ENCODE measurements around the gene PPP1R16B.

PPP1R16B gene

DNA sequence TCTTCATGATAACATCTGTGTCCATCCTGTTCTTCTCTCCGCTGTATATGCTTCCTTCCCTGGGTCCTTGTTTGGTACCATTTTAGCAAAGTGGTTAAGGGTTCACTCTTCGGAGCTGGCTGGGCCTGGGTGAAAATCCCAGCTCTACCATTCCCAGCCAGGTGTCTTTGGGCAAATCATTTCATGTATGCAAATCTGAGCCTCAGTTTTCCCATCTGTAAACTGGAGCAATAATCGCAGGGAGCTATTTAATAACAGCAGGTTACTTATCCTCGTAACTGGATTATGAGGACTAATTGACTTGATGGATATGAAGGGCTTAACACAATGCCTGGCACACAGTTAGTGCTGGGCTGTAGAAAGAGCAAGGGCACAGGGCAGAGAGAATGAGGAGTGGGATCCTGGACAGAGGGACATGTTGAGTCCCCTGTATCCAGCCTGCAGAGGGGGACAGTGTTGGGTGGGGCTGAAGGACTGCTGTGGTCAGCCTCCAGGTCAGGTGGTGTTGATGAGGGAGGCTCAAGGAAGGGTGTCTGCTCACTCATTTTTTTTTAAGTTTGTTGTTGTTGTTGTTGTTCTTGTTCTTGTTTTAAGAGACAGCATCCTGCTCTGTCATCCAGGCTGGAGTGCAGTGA lies 76.4 kb downstream of the PPP1R16B start:
- no peaks in the 10 kb centered on the region for H3K9me3 ChIP-seq (ENCODE audit: control insufficient read depth in 1 of 2, low read length in 2 of 2)
- H3K27ac ChIP-seq (ENCODE audit: low read depth, low read length) = no peak overlapping the region

DNA sequence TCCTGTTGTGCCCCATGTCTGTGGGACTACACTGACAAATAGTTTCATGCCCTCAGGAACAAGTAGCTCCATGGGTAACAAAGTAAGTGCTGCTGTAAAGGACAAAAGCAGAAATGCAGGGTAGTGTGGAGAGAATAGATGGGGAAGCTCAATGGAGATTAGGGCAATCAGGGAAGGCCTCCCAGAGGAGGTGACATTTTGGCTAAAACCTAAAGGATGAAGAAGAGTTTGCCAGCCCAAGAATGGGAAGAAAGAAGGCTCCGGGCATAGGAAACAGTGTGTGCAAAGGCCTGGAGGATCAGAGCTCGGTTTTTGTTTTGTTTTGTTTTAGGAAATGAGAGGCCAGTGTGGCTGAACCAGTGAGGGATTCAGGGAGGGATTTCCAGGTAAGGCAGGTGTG lies 77.1 kb downstream of the PPP1R16B start:
- no peaks in the 10 kb centered on the region for H3K9me3 ChIP-seq (ENCODE audit: control insufficient read depth in 1 of 2, low read length in 2 of 2)
- peaks cover 0 to 3% of the 10 kb centered on the region in 2 donors for H3K27me3 ChIP-seq (ENCODE audit: control insufficient read depth in 1 of 2, insufficient read depth in 2 of 2, low read length in 2 of 2)
- H3K4me3 ChIP-seq (ENCODE audit: low read depth in 1 of 2, low read length in 2 of 2) = no peak overlapping the region
- H3K9ac ChIP-seq (ENCODE audit: low read depth in 1 of 2, low read length in 2 of 2) = no peak overlapping the region
- peaks cover 3 to 19% of the 10 kb centered on the region in 2 donors for H3K4me1 ChIP-seq (ENCODE audit: control insufficient read depth in 1 of 2, insufficient read depth in 2 of 2, low read length in 2 of 2)
- no peak overlapping the region for H3K27ac ChIP-seq (ENCODE audit: low read depth, low read length)
- no peaks in the 10 kb centered on the region for H3K36me3 ChIP-seq (ENCODE audit: control insufficient read depth in 1 of 2, insufficient read depth in 2 of 2, low read length in 2 of 2)

More for the DNA sequence above, 76.4 kb downstream of the PPP1R16B start:
- no peak overlapping the region for H3K4me3 ChIP-seq (ENCODE audit: low read depth in 1 of 2, low read length in 2 of 2)
- peaks cover 3 to 19% of the 10 kb centered on the region in 2 donors for H3K4me1 ChIP-seq (ENCODE audit: control insufficient read depth in 1 of 2, insufficient read depth in 2 of 2, low read length in 2 of 2)
- H3K9ac ChIP-seq (ENCODE audit: low read depth in 1 of 2, low read length in 2 of 2) = no peak overlapping the region
- no peaks in the 10 kb centered on the region for H3K36me3 ChIP-seq (ENCODE audit: control insufficient read depth in 1 of 2, insufficient read depth in 2 of 2, low read length in 2 of 2)
- peaks cover 0 to 3% of the 10 kb centered on the region in 2 donors for H3K27me3 ChIP-seq (ENCODE audit: control insufficient read depth in 1 of 2, insufficient read depth in 2 of 2, low read length in 2 of 2)

DNA sequence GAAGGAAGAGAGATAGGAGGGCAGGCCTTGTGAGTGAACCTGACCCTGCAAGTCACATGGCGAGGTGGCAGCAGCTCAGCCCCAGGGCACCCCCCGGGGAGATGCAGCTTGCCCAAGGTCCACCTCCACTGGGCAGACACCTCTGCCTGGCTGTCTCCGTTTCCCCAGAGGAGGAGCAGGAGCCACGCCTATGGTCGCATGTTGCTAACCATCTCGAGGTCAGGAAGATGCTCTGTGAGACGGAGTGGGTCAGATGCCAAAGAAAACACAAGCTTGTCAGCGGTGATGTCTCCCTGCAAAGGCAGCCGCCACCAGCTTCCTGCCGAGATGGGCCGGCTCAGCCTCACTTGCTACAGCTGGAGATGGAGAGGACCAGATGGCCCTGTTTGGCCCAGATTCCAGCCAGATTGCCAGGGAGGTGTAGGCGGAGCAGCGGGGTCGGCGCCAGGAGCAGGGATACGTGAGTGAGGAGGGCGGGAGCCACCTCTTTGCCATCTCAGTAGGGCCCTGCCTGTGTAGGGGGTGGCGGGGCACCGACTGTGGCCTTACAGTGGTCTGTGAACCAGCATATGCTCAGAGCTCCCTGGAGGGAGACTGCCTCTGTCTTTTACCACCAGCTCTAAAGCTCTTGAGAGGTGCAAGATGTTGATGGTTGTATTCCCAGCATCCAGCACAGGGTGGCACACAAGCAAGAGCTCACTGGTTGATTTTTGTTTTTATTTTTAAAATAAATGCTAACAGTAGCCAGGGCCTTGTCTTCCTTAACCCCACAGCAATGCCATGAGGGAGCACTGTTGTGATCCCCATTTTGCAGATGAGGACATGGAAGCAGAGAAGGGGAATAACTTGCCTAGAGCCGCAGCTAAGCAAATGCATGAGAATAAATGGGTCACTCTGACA lies 77.8 kb downstream of the PPP1R16B start:
- Histone ChIP-seq H3K27ac (ENCODE audit: low read depth, low read length) (no peak overlapping the region), H3K4me1 (ENCODE audit: control insufficient read depth in 1 of 2, insufficient read depth in 2 of 2, low read length in 2 of 2) (peaks cover 3 to 16% of the 10 kb centered on the region in 2 donors), H3K36me3 (ENCODE audit: control insufficient read depth in 1 of 2, insufficient read depth in 2 of 2, low read length in 2 of 2) (no peaks in the 10 kb centered on the region), H3K9ac (ENCODE audit: low read depth in 1 of 2, low read length in 2 of 2) (no peak overlapping the region), H3K27me3 (ENCODE audit: control insufficient read depth in 1 of 2, insufficient read depth in 2 of 2, low read length in 2 of 2) (peaks cover 0 to 3% of the 10 kb centered on the region in 2 donors), H3K4me3 (ENCODE audit: low read depth in 1 of 2, low read length in 2 of 2) (no peak overlapping the region), H3K9me3 (ENCODE audit: control insufficient read depth in 1 of 2, low read length in 2 of 2) (no peaks in the 10 kb centered on the region)

- Histone ChIP-seq H3K9me3 (ENCODE audit: control insufficient read depth in 1 of 2, low read length in 2 of 2) (no peaks in the 10 kb centered on the region), H3K27ac (ENCODE audit: low read depth, low read length) (no peak overlapping the region), H3K4me3 (ENCODE audit: low read depth in 1 of 2, low read length in 2 of 2) (no peak overlapping the region), H3K36me3 (ENCODE audit: control insufficient read depth in 1 of 2, insufficient read depth in 2 of 2, low read length in 2 of 2) (no peaks in the 10 kb centered on the region), H3K9ac (ENCODE audit: low read depth in 1 of 2, low read length in 2 of 2) (no peak overlapping the region), H3K4me1 (ENCODE audit: control insufficient read depth in 1 of 2, insufficient read depth in 2 of 2, low read length in 2 of 2) (peaks cover 3 to 15% of the 10 kb centered on the region in 2 donors), H3K27me3 (ENCODE audit: control insufficient read depth in 1 of 2, insufficient read depth in 2 of 2, low read length in 2 of 2) (peaks cover 0 to 3% of the 10 kb centered on the region in 2 donors)
Observed at GRCh38 chr20:38883981-38884733, 78.7 kb downstream of the PPP1R16B start.

DNA sequence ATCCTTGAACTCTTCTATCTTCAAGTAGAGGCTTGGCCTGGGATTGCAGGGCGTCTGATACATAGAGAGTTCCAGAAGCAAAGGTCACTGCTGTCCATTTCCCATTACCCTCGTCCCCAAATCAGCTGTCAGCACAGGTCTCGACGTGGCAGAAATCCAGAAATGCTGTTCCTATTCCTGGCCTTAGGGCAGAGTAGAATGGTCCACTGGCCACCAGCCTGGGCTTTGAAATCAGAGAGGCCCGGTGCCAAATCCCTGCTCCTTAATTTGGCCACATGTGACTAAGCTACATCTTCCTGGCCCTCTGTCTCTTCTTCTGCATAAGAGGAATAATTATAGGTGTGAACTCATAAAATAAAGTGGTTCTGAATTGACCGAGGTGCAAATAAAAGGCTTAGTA lies 79.9 kb downstream of the PPP1R16B start:
- Histone ChIP-seq H3K9me3 (ENCODE audit: control insufficient read depth in 1 of 2, low read length in 2 of 2) (no peaks in the 10 kb centered on the region), H3K27ac (ENCODE audit: low read depth, low read length) (no peak overlapping the region), H3K4me1 (ENCODE audit: control insufficient read depth in 1 of 2, insufficient read depth in 2 of 2, low read length in 2 of 2) (peaks cover 3 to 15% of the 10 kb centered on the region in 2 donors), H3K27me3 (ENCODE audit: control insufficient read depth in 1 of 2, insufficient read depth in 2 of 2, low read length in 2 of 2) (no peaks in the 10 kb centered on the region), H3K9ac (ENCODE audit: low read depth in 1 of 2, low read length in 2 of 2) (no peak overlapping the region), H3K36me3 (ENCODE audit: control insufficient read depth in 1 of 2, insufficient read depth in 2 of 2, low read length in 2 of 2) (no peaks in the 10 kb centered on the region), H3K4me3 (ENCODE audit: low read depth in 1 of 2, low read length in 2 of 2) (no peak overlapping the region)

DNA sequence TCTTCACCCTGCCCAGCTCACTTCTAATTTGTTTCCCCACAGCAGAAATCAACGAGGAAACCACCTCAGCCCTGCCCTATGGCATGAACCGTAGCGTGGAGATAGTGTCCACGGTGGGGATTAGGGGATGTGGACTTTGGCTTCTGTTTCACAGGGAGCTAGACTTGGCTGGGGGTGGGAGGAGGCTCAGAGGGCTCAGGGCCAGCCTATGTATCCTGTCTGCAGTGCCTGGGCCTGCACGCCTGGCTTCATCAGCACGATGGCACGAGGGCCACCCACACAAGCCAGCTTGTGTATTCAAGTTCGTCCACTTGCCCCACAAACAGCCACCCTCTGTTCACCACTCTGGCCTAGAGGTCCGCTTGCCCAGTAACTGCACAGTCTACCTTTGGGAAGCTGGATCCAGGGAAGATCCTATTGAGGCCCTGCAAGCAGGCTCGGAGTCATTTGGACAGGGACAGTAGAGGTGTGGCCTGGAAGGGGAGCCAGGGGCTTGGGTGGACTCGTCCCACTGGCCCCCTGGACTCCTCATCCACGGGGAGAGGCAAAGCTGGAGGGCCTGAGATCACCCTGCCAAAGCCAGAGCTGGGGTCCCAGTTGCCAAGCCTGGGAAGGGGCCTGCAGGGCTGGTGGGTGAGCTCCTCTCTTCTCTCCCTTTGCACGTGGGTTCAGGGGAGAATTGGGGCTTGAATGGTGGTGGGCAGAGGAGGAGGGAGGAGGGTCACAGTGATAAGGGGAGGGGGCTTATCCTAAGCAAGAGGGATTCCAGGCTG lies 82.7 kb downstream of the PPP1R16B start:
- Histone ChIP-seq H3K36me3 (ENCODE audit: control insufficient read depth in 1 of 2, insufficient read depth in 2 of 2, low read length in 2 of 2) (no peaks in the 10 kb centered on the region), H3K4me3 (ENCODE audit: low read depth in 1 of 2, low read length in 2 of 2) (no peak overlapping the region), H3K9ac (ENCODE audit: low read depth in 1 of 2, low read length in 2 of 2) (no peak overlapping the region), H3K27me3 (ENCODE audit: control insufficient read depth in 1 of 2, insufficient read depth in 2 of 2, low read length in 2 of 2) (peaks cover 0 to 3% of the 10 kb centered on the region in 2 donors), H3K27ac (ENCODE audit: low read depth, low read length) (no peak overlapping the region), H3K4me1 (ENCODE audit: control insufficient read depth in 1 of 2, insufficient read depth in 2 of 2, low read length in 2 of 2) (peaks cover 0 to 2% of the 10 kb centered on the region in 2 donors), H3K9me3 (ENCODE audit: control insufficient read depth in 1 of 2, low read length in 2 of 2) (no peaks in the 10 kb centered on the region)

DNA sequence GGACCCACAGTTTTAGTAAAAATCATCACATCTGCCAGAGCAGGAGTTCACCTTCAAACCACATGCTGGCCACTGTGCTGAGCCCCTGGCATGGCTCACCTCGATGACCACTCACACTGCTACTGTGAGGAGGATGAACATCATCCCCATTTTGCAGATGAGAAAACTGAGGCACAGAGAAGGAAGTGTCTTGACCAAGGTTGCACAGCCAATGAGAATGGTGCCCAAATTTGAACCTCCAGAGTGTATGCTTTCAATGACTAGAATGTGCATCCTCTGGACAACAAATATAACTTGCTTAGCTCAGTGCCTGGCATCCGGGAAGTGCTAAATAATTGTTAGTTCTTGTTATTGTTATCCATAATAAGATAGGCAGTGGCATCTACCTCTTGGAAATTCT lies 83.6 kb downstream of the PPP1R16B start:
- Histone ChIP-seq H3K9ac (ENCODE audit: low read depth in 1 of 2, low read length in 2 of 2) (no peak overlapping the region), H3K36me3 (ENCODE audit: control insufficient read depth in 1 of 2, insufficient read depth in 2 of 2, low read length in 2 of 2) (no peaks in the 10 kb centered on the region), H3K9me3 (ENCODE audit: control insufficient read depth in 1 of 2, low read length in 2 of 2) (no peaks in the 10 kb centered on the region), H3K4me3 (ENCODE audit: low read depth in 1 of 2, low read length in 2 of 2) (no peak overlapping the region), H3K27me3 (ENCODE audit: control insufficient read depth in 1 of 2, insufficient read depth in 2 of 2, low read length in 2 of 2) (peaks cover 0 to 3% of the 10 kb centered on the region in 2 donors), H3K4me1 (ENCODE audit: control insufficient read depth in 1 of 2, insufficient read depth in 2 of 2, low read length in 2 of 2) (peaks cover under 1% of the 10 kb centered on the region in 2 donors), H3K27ac (ENCODE audit: low read depth, low read length) (no peak overlapping the region)

GRCh38 chr20:38889792-38890496 lies 84.4 kb downstream of the PPP1R16B start:
- Histone ChIP-seq H3K4me1 (ENCODE audit: control insufficient read depth in 1 of 2, insufficient read depth in 2 of 2, low read length in 2 of 2) (peaks cover 4 to 5% of the 10 kb centered on the region in 2 donors), H3K9ac (ENCODE audit: low read depth in 1 of 2, low read length in 2 of 2) (no peak overlapping the region), H3K9me3 (ENCODE audit: control insufficient read depth in 1 of 2, low read length in 2 of 2) (no peaks in the 10 kb centered on the region), H3K4me3 (ENCODE audit: low read depth in 1 of 2, low read length in 2 of 2) (no peak overlapping the region), H3K27me3 (ENCODE audit: control insufficient read depth in 1 of 2, insufficient read depth in 2 of 2, low read length in 2 of 2) (peaks cover 0 to 3% of the 10 kb centered on the region in 2 donors), H3K36me3 (ENCODE audit: control insufficient read depth in 1 of 2, insufficient read depth in 2 of 2, low read length in 2 of 2) (no peaks in the 10 kb centered on the region), H3K27ac (ENCODE audit: low read depth, low read length) (no peak overlapping the region)

GRCh38 chr20:38890497-38890818 lies 85.0 kb downstream of the PPP1R16B start:
- Histone ChIP-seq H3K9me3 (ENCODE audit: control insufficient read depth in 1 of 2, low read length in 2 of 2) (no peaks in the 10 kb centered on the region), H3K27me3 (ENCODE audit: control insufficient read depth in 1 of 2, insufficient read depth in 2 of 2, low read length in 2 of 2) (peaks cover 0 to 3% of the 10 kb centered on the region in 2 donors), H3K9ac (ENCODE audit: low read depth in 1 of 2, low read length in 2 of 2) (no peak overlapping the region), H3K36me3 (ENCODE audit: control insufficient read depth in 1 of 2, insufficient read depth in 2 of 2, low read length in 2 of 2) (no peaks in the 10 kb centered on the region), H3K4me3 (ENCODE audit: low read depth in 1 of 2, low read length in 2 of 2) (no peak overlapping the region), H3K4me1 (ENCODE audit: control insufficient read depth in 1 of 2, insufficient read depth in 2 of 2, low read length in 2 of 2) (peaks cover 4 to 5% of the 10 kb centered on the region in 2 donors), H3K27ac (ENCODE audit: low read depth, low read length) (no peak overlapping the region)

Data from duodenal mucosa (tissue), 2 donors.